ENCODE results near the gene HOXB8.

DNA sequence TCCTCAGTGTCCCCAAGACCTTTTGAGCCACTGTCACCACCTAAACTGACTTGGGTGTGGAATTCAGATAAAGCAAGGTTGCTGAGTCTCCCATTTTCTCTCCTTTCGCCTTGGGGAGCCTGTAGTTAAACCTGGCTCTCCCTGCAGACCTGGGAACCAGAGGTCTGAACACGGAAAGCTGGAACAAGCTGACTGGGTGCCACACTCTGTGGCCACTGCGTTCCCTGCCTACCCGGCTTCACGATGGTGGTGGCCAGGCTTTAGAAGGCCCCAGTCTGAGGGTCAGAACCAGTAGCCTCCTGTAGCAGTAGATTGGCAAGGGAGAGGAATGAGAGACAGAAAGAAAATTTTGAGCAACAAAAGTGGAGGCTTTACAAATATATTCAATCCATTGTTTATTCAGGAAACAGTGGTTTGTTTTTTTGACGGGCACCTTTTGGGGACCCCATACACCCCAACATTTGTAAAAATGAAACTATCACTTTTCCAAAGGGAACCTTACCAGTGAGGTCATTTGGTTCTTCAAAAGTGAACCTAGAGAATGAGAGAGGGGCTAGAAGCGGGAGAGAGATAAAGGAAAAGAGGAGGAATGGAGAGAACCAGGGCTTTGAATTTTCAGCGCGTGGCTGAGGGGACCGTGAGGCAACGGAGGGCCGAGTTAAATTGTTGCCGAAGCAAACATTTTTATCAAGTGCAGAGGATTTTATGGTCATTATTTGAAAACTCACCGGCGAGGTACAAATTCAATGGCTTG lies 1.8 kb upstream of the HOXB8 start:
- TF ChIP-seq, protein P1, sequence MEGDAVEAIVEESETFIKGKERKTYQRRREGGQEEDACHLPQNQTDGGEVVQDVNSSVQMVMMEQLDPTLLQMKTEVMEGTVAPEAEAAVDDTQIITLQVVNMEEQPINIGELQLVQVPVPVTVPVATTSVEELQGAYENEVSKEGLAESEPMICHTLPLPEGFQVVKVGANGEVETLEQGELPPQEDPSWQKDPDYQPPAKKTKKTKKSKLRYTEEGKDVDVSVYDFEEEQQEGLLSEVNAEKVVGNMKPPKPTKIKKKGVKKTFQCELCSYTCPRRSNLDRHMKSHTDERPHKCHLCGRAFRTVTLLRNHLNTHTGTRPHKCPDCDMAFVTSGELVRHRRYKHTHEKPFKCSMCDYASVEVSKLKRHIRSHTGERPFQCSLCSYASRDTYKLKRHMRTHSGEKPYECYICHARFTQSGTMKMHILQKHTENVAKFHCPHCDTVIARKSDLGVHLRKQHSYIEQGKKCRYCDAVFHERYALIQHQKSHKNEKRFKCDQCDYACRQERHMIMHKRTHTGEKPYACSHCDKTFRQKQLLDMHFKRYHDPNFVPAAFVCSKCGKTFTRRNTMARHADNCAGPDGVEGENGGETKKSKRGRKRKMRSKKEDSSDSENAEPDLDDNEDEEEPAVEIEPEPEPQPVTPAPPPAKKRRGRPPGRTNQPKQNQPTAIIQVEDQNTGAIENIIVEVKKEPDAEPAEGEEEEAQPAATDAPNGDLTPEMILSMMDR (IDR thresholded peaks at IDR 0.05) = no peak
- TF ChIP-seq POLR2AphosphoS5 (IDR thresholded peaks at IDR 0.05; ENCODE audit: insufficient read depth in 1 of 2, low read depth in 1 of 2) = no peak
